ENCODE results near the gene LDLRAD3. TPM values are rescaled to one million over a fixed set of nuclear protein-coding genes. Genes with fewer than 3 reads are reported as not detected.

Gene LDLRAD3
- total and polyA plus RNA-seq, 12 donors, result 5.4 to 16.7 (median 10.2) TPM

- H3K36me3 ChIP-seq (replicated peaks in 1 of 2), result no peaks in the 10 kb centered on the region
- H3K9me3 ChIP-seq (replicated peaks in 1 of 3), result no peaks in the 10 kb centered on the region
- no peak for DNase-seq
- peaks cover 0 to 26% of the 10 kb centered on the region in 2 donors for H3K4me1 ChIP-seq (replicated peaks in 1 of 2)
- H3K27me3 ChIP-seq, result no peaks in the 10 kb centered on the region
- no peak overlapping the region for H3K27ac ChIP-seq
- TF ChIP-seq POLR2A (IDR thresholded peaks at IDR 0.05) (no peak), CTCF (IDR thresholded peaks at IDR 0.05) (no peak)
- WGBS, 4 donors, result 97 to 100% (median 99%) methylated on average over 2 of the region's 2 CpGs
- intact Hi-C loops (cut with DNase I), result no loop called here
- no peak overlapping the region for H3K4me3 ChIP-seq
Observed at GRCh38 chr11:36234825-36235224, 291.0 kb downstream of the LDLRAD3 start.

DNA sequence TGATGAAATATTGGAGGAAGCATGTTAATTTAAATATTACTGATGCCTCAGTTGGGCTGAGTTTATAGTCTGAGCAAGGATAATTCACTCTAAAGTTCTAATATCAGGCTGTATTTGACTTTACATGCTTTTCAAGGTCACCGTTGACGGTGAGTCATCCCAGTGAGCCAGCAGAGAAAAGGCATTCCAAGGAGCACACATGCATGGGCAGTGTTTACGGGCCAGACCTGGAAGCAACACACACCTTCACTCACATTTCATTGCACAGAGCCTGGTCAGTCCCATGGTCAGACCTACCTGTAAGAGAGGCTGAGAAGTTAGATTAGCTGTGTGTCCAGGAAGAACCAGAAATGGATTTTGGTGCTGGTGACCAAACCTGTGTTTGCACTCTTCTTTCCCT is 291.9 kb downstream of the LDLRAD3 start:
- 27 to 55% (median 47%) methylated on average over 2 to 3 of the region's 3 CpGs for WGBS, 4 donors
- Histone ChIP-seq H3K27me3 (no peaks in the 10 kb centered on the region), H3K36me3 (replicated peaks in 1 of 2) (no peaks in the 10 kb centered on the region), H3K27ac (no peak overlapping the region), H3K4me1 (replicated peaks in 1 of 2) (peaks cover 0 to 22% of the 10 kb centered on the region in 2 donors), H3K9me3 (replicated peaks in 1 of 3) (no peaks in the 10 kb centered on the region), H3K4me3 (no peak overlapping the region)
- intact Hi-C loops (cut with DNase I), result no loop called here
- TF ChIP-seq POLR2A (IDR thresholded peaks at IDR 0.05) (no peak), CTCF (IDR thresholded peaks at IDR 0.05) (no peak)
- DNase-seq, result peak; percentile 42 to 77 (median 66)

- DNase-seq, result no peak
- no peaks in the 10 kb centered on the region for H3K9me3 ChIP-seq (replicated peaks in 1 of 3)
- peaks cover 0 to 6% of the 10 kb centered on the region in 2 donors for H3K4me1 ChIP-seq (replicated peaks in 1 of 2)
- H3K27me3 ChIP-seq, result no peaks in the 10 kb centered on the region
- H3K36me3 ChIP-seq (replicated peaks in 1 of 2), result no peaks in the 10 kb centered on the region
- H3K4me3 ChIP-seq, result no peak overlapping the region
- TF ChIP-seq CTCF (IDR thresholded peaks at IDR 0.05), result no peak
- no peak for TF ChIP-seq POLR2A (IDR thresholded peaks at IDR 0.05)
- no peak overlapping the region for H3K27ac ChIP-seq
- intact Hi-C loops (cut with DNase I), result no loop called here
Observed at GRCh38 chr11:36237391-36237790, 293.5 kb downstream of the LDLRAD3 start.

DNA sequence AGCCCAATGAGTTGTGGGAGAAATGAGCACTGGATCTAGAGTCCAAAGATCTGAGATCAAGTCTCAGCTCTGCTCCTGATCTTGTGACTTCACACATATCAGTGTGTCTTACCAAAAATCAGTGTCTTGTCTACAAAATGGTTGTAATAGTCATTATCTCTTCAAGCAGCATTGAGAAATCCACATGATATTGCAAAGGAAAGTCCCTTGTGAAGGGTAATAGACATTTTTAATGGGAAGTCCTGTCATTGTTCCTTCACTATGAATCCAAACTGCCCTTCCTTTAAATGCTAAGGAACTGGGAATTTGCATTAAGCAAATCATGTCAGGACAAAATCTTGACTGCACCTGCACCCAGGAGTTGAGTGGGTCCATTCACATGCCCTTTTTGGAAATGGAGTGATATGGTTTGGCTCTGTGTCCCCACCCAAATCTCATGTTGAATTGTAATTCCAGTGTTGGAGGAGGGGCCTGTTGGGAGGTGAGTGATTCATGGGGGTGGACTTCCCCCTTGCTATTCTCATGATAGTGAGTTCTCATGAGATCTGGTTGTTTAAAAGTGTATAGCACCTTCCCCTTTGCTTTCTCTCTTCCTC is 294.3 kb downstream of the LDLRAD3 start:
- no peaks in the 10 kb centered on the region for H3K36me3 ChIP-seq (replicated peaks in 1 of 2)
- intact Hi-C loops (cut with DNase I), result no loop called here
- TF ChIP-seq POLR2A (IDR thresholded peaks at IDR 0.05) (no peak), CTCF (IDR thresholded peaks at IDR 0.05) (no peak)
- DNase-seq, result no peak
- no peaks in the 10 kb centered on the region for H3K9me3 ChIP-seq (replicated peaks in 1 of 3)
- peaks cover 0 to 6% of the 10 kb centered on the region in 2 donors for H3K4me1 ChIP-seq (replicated peaks in 1 of 2)
- no peaks in the 10 kb centered on the region for H3K27me3 ChIP-seq
- H3K4me3 ChIP-seq, result no peak overlapping the region
- no peak overlapping the region for H3K27ac ChIP-seq

All from adrenal gland (tissue), 12 donors.